HepG2 (cell line): Measurements from ENCODE around the gene SNX10. TPM values are rescaled to one million over a fixed set of nuclear protein-coding genes. Genes with fewer than 3 reads are reported as not detected.

Experiments used
- RAD21 ChIP-seq: fragments of 450-650 bp; formaldehyde crosslinking; IDR thresholded peaks from 2 replicates; pipeline ENCODE4 v1.5.0; 2020; ENCODE audit warnings: mild to moderate bottlenecking
- SOX13 ChIP-seq, 3 experiments: fragments of 450-650 bp in 1 of 3; sonication (generic) in 1 of 3; formaldehyde crosslinking in 1 of 3; IDR thresholded peaks in 2 of 3; conservative IDR thresholded peaks in 1 of 3; 2 replicates each; pipeline versions ENCODE4 v1.5.0 to v1.6.1; 2016 to 2020; ENCODE audit warnings: antibody characterized with exemption in 1 of 3, mild to moderate bottlenecking in 1 of 3, missing compliant biosample characterization in 1 of 3, missing genetic modification reagents in 1 of 3, moderate library complexity in 1 of 3
- ZNF83 ChIP-seq: sonication (generic); formaldehyde crosslinking; IDR thresholded peaks from 2 replicates; pipeline ENCODE4 v1.4.0; 2020; ENCODE audit warnings: missing genetic modification reagents, mild to moderate bottlenecking, borderline replicate concordance
- polyA plus RNA-seq, 8 experiments: library from polyadenylated mRNA; depleted of rRNA in 3 of 8; stranded (reverse) in 7 of 8; unstranded in 1 of 8; fragments of >200 nt; fragmentation: Illumina TruSeq in 4 of 8; extraction: Trizol in 4 of 8; gene quantifications; 2 replicates each; pipeline versions ENCODE4 v1.2.1 to v1.2.3, GENCODE V29; 2011 to 2016; ENCODE audit warnings: low read depth in 4 of 8, missing spikeins in 1 of 8, mixed read lengths in 1 of 8; ENCODE audit not compliant: insufficient read depth in 1 of 8
- total RNA-seq, 5 experiments: library from RNA; depleted of rRNA; stranded (reverse); fragments of >200 nt; fragmentation: Illumina TruSeq; extraction: Trizol; gene quantifications; 2 replicates each; pipeline ENCODE4 v1.2.3, GENCODE V29; 2016; ENCODE audit warnings: low read depth in 1 of 5
- TF ChIP-seq, protein P1 (sequence below): sonication (generic); formaldehyde crosslinking; IDR thresholded peaks from one replicate; pipeline ENCODE4 v1.5.1; 2020; ENCODE audit warnings: mild to moderate bottlenecking, missing genetic modification reagents; ENCODE audit errors: not compliant biosample characterization
- TF ChIP-seq, protein P2 (sequence below): sonication (generic); formaldehyde crosslinking; IDR thresholded peaks from 2 replicates; pipeline ENCODE4 v1.4.0; 2020; ENCODE audit warnings: mild to moderate bottlenecking, missing genetic modification reagents

SNX10 gene
- total and polyA plus RNA-seq, 2 of the 13 experiments (the other 11 are each of a cell fraction or from before 2014, with no cell fraction given), result 26.0 to 27.6 TPM

DNA sequence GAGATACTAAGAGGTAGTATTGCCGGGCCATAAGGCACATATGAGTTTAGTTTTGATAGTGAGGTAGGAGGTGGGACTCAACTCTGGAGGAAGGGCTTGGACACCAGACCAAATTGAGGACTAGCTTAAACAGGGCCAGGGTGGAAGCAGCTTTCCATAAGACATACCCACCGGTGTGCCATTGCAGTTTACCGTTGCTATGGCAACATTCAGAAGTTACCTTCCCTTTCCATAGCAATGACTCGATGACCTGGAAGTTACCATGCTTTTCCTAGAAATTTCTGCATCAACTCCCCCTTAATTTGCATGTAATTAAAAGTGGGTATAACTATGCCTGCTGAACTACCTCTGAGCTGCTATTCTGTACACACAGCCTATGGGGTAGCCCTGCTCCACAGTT lies 10.9 kb upstream of the SNX10 start (continued):
- TF ChIP-seq, protein P1, sequence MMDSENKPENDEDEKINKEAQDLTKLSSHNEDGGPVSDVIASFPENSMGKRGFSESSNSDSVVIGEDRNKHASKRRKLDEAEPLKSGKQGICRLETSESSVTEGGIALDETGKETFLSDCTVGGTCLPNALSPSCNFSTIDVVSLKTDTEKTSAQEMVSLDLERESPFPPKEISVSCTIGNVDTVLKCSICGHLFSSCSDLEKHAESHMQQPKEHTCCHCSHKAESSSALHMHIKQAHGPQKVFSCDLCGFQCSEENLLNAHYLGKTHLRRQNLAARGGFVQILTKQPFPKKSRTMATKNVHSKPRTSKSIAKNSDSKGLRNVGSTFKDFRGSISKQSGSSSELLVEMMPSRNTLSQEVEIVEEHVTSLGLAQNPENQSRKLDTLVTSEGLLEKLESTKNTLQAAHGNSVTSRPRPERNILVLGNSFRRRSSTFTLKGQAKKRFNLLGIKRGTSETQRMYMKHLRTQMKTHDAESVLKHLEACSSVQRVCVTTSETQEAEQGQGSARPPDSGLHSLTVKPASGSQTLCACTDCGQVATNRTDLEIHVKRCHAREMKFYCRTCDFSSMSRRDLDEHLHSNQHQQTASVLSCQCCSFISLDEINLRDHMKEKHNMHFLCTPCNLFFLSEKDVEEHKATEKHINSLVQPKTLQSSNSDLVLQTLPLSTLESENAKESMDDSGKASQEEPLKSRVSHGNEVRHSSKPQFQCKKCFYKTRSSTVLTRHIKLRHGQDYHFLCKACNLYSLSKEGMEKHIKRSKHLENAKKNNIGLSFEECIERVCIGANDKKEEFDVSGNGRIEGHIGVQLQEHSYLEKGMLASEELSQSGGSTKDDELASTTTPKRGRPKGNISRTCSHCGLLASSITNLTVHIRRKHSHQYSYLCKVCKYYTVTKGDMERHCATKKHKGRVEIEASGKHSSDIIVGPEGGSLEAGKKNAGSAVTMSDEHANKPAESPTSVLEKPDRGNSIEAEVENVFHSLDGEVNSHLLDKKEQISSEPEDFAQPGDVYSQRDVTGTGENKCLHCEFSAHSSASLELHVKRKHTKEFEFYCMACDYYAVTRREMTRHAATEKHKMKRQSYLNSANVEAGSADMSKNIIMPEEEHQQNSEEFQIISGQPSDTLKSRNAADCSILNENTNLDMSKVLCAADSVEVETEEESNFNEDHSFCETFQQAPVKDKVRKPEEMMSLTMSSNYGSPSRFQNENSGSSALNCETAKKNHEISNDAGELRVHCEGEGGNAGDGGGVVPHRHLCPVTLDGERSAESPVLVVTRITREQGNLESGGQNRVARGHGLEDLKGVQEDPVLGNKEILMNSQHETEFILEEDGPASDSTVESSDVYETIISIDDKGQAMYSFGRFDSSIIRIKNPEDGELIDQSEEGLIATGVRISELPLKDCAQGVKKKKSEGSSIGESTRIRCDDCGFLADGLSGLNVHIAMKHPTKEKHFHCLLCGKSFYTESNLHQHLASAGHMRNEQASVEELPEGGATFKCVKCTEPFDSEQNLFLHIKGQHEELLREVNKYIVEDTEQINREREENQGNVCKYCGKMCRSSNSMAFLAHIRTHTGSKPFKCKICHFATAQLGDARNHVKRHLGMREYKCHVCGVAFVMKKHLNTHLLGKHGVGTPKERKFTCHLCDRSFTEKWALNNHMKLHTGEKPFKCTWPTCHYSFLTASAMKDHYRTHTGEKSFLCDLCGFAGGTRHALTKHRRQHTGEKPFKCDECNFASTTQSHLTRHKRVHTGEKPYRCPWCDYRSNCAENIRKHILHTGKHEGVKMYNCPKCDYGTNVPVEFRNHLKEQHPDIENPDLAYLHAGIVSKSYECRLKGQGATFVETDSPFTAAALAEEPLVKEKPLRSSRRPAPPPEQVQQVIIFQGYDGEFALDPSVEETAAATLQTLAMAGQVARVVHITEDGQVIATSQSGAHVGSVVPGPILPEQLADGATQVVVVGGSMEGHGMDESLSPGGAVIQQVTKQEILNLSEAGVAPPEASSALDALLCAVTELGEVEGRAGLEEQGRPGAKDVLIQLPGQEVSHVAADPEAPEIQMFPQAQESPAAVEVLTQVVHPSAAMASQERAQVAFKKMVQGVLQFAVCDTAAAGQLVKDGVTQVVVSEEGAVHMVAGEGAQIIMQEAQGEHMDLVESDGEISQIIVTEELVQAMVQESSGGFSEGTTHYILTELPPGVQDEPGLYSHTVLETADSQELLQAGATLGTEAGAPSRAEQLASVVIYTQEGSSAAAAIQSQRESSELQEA, result no peak
- TF ChIP-seq RAD21 (CRISPR knock-in tag) (no peak), SOX13 (IDR thresholded peaks at IDR 0.05) (no peak), SOX13 (CRISPR knock-in tag; conservative IDR thresholded peaks at IDR 0.05 in 1 of 2, IDR thresholded peaks at IDR 0.05 in 1 of 2) (no peak), ZNF83 (CRISPR knock-in tag) (no peak)
- TF ChIP-seq, protein P2, sequence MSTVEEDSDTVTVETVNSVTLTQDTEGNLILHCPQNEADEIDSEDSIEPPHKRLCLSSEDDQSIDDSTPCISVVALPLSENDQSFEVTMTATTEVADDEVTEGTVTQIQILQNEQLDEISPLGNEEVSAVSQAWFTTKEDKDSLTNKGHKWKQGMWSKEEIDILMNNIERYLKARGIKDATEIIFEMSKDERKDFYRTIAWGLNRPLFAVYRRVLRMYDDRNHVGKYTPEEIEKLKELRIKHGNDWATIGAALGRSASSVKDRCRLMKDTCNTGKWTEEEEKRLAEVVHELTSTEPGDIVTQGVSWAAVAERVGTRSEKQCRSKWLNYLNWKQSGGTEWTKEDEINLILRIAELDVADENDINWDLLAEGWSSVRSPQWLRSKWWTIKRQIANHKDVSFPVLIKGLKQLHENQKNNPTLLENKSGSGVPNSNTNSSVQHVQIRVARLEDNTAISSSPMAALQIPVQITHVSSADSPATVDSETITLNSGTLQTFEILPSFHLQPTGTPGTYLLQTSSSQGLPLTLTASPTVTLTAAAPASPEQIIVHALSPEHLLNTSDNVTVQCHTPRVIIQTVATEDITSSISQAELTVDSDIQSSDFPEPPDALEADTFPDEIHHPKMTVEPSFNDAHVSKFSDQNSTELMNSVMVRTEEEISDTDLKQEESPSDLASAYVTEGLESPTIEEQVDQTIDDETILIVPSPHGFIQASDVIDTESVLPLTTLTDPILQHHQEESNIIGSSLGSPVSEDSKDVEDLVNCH (CRISPR knock-in tag), result no peak
